Stimulated activated CD4-positive, alpha-beta T cell treated with anti-CD3 and anti-CD28 coated beads, Interleukin-15, amount 100 ng/mL, for 24 hours (primary cell): Measurements from ENCODE around the gene A1BG.
"Not testable (repeated sequence)": the region's sequence is repeated elsewhere in the genome, so short reads cannot be mapped to it uniquely, and the experiment has no call there.

Experiments used
- DNase-seq: peaks from one replicate; pipeline ENCODE4 v3.0.0-alpha.2; 2020

A1BG gene

DNA sequence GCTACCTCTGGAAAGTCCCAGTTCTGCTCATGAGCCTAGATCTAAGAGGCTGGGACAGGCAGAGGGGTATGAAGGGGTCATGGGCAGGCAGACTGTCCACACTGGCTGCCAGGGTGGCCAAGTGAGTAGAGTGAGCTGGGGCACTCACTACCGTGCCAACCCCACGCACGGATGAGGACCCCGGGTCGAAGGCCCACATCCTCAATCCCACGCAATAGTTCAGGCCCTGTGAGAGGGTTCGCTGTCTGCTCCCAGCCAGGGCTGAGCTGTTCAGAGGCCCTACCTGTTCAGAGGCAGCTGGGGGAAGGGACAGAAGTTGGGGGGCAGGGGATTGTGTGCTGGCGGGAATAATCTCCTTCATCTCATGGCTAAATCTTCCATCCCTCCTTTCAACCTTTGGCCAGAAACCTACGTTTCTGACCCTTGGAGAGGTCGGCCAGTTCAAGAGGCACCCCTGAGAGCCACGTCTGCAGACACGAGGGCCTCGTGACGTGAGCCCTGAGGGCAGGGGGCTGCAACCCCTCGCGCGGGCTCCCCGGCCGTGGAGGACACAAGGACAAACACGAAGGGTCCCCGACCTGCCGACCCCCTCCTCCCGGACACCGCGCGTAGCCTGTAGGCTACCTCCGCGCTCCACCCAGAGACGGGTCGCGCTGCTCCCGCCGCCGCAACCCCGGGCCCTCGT, 32.7 kb upstream of the A1BG start:
- DNase-seq = peak; percentile 59

DNA sequence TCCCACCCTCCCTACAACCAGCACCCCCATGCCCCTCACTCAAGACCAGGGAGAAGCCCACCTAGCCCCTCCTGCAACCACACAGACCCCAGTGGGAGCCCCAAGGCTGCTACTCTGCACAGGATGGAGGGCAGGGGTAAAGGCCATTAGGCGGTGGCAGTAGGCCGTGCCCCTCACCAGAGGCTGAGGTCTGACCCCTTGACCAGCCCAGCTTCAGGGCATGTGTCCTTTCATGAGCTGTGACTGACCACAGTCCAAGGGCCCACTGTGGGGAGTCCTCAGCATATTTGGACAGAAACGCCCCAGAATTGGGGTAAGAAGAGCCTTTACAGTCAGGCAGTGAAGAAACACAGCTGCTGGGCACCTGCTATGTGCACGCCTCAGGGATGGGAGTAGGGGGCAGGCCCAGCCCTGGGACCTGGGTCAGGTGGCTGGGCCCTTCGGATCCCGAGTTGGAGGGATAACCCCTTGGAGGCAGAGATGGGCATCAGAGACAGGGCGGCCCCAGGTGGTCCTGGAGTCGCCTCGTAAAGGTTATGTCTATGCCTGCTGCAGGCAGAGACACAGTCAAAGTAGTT, 32.1 kb upstream of the A1BG start:
- no peak for DNase-seq

DNA sequence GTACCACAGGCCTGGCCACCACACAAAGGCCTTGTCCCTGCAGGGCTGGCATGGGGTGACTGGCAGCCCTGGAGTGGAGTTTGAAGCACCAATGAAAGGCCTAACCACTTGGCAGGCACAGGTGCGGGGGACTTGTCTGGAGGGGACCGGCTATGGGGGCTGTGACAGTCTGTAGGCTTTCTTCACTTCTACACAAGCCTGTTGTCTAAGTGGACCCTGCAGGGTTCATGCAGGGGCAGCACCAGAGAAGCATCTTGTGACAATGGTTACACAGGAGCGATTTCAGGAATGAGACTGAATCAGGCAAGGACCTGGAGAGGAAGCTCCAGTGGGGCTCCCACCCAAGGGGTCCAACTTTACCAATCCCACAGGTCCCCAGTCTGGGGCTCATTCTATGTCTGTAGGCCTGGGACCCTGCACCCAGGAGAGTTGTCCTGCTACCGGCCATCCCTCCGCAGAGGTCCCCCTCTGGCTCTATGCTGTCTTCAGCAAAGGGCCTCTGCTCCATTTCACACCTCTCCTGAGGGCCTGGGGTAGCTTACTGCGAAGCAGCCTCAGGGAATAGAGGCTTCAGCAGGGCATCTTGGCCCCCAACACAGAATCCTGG, 29.8 kb upstream of the A1BG start:
- no peak for DNase-seq

DNA sequence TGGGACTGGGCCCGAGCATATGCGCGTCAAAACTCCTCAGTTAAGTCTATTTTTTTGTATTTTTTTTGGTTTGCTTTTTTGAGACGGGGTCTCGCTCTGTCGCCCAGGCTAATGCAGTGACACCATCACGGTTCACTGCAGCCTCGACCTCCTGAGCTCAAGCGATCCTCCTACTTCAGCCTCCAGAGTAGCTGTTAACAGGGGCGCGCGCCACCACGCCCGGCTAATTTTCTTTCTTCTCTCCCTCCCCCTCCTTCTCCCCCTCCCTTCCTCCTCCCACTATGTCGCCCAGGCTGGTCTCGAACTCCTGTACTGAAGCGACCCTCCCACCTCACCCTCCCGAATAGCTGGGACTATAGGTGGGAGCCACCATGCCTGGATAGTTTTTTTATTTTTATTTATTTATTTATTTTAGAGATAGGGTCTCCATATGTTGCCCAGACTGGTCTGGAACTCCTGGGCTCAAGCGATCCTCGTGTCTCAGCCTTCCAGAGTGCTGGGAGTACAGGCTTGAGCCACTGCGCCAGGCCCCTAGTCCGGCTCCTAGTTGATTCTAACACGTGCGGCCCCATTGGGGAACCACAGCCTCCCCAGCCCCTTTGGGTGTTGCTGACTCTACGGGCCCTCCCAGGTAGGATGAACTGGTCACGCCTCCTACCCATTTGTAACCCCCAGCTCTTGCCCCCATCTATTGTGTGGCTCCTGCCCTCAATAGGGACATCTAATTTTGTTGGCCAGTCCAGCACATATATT, 28.3 kb upstream of the A1BG start:
- DNase-seq = no peak

DNA sequence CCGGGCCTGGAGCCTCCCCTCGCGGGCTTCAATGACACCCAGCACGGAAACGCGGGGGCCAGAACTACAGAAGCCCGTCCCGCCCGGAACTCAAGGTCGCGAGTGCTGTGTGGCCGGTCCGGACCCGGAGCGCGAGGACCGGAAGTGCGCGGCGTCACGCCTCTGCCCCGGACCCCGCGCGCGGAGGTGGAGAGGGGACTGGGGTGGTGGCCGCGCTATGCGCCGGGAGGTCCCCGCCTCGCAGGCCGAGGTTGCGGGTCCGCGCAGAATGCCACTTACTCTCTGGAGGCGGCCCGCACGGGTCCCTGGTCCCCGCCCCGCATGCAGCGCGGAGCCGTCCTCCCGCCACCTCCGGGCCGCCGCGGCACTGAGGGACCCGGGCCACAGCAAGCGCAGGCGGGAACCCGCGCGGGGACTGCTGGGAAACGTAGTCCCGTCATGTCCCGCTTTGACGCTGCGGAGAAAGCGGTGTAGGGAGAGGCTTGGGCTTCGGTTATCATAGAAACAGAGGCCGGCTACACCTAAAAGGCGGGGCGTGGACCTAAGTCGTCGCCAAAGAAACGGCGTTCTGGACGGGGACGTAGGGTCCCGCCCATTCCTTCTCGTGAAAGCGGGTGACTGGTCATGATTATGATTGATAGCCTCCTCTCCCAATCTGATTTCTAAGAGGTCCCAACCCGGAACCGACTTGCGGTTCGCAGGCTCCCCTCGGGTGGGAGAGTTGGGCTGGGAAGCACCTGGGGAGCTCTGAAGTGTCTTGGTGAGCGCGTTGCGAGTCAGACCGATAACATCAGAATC, 27.6 kb upstream of the A1BG start, which contains the start of gene ZNF837:
ZNF837 (minus strand) TSS at position 369 of the 798 bp plus-strand sequence. CDS start 11,698 bp downstream, outside the sequence.
- DNase-seq = peak; percentile 98

DNA sequence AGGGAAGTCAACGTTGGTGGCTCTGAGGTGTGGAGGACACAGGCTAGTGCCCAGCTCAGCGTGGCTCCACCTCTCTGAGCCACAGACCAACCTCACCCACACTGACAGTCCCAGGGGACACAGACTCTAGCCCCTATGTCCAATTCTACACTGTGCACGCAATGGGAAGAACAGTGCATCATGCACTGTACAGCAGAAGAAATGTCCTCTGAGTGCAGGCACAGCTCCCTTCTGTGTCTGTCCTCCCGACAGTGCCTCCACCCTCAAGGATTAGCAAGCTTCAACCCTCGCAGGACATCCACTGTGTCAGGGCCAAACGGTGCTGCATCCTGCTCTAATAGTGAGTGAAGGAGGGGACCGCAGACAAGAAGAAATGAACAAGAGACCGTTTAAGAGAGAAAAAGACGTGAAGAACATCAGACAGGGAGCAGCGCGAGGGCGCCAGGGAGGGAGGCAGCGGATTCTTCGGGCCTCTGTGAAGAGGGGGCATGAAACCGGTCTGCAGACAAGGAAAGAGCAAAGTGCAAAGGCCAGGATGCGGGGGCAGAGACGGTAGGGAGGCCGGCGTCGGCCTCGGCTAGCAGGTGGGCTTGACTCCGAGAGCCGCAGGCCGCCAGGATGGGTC, 26.9 kb upstream of the A1BG start:
- DNase-seq = no peak

DNA sequence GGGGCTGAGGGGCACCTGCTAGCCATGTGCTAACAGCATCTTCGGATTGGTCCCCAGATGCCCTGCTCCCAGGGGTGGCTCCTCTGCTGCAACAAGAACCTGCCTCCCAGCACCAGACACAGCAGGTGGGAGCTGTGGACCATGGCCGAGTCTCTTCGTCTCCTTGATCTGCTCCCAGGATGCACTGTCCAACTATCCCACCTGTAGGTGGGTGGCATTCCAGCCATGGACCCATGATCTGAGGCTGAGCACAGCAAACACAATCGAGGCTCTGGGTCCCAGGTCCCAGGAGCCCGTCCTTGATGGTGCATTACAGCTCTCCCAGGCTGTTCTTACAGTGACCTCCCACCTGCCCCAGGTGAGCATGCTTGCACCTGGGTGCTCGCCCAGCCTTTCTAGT, 26.0 kb upstream of the A1BG start:
- DNase-seq = no peak

DNA sequence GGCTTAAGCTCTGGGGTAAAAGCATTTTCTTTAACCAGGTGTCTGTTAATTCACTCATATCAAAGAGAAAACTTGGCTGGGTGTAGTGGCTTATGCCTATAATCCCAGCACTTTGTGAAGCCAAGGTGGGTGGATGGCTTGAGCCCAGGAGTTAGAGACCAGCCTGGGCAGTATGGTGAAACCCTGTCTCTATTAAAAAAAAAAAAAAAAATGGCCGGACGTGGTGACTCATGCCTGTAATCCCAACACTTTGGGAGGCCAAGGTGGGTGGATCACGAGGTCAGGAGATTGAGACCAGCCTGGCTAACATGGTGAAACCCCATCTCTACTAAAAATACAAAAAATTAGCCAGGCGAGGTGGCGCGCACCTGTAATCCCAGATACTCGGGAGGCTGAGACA, 23.4 kb upstream of the A1BG start:
- not testable (repeated sequence) for DNase-seq

DNA sequence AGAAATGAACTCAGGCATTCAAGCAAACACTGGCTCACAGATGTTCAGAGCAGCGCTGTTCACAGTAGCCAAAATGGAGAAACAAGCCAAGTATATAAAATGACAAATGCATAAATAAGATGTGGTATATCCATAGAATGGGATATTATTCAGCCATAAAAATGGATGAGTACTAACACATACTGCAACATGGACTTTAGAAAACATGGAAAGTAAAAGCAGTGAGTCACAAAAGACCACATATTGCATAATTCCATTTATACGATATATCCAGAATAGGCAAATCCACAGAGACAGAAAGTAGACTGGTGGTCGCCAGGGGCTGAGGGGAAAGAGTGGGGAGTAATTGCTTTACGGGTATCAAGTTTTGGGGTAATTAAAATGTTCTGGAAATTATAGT, 20.9 kb upstream of the A1BG start:
- DNase-seq = no peak

DNA sequence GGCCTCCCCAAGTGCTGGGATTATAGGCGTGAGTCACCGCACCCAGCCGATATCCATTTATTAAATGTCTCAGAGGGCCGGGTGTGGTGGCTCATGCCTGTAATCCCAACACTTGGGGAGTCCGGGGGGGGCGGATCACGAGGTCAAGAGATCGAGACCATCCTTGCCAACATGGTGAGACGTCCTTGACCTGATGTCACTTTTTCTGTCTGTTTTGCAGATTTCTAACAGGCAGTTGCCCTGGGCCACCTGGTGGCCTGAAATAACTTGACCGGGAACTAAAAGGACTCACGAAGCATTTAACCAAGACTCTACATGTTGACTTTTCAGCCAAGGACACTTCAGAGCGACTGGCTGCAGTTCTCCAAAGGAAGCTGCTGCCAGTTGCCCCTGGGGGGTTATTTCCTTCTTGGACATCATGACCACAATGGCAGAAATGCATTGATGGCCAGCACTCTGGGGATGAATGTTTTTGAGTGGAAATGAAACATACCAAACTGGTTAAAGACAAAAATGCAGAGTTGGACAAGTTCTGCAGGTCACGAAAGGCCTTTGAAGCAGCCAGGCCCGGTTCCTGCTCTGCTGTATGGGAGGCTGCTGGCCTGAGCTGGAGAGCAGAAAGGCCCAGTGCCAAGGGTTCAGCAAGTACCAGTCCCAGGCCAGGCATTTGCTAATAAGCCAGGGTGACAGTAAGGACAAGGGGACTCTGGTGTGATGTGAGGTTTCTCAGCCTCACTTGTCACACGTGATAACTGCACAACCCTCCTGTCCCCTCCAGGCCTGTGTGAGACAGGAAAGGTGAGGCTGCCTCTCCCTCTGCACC, 19.2 kb upstream of the A1BG start:
- DNase-seq = no peak

DNA sequence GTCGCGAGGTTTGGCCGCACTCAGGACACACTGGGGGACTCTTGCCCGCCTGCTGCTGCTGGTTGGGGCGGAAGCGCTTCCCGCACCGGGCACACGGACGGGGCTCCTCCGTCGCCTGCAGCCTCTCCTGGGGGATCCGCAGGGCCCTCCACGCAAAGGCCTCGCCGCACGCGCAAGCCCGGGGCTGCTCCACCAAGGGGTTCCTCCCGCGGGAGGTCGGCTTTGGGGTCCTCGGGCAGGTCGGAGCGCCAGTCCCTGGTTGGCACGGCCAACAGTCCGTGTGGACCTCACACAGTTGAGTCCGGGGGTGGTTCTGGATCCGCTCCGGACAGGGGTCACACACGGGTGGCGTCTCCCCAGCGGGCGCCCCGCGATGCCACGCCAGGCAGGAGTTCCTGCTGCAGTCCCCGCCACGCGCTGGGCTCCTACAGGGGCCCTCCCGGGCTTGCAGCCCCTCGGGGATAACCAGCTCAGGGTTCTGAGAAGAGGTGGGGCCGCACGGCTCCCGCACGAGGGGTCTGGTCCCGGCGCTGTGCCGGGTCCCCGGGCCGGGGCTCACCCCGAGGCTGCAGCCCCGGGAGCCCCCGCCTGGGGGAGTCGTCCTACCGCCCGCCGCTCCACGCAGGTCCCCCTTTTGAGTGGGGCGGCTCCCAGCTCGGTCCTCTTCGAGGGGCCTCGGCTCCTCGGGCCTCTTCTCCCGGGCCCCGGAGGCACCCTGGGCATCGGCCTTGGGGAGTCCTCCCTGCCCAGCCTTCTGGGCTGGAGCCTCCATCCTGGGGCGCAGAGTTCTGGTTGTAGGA, 15.5 kb upstream of the A1BG start:
- DNase-seq = no peak

DNA sequence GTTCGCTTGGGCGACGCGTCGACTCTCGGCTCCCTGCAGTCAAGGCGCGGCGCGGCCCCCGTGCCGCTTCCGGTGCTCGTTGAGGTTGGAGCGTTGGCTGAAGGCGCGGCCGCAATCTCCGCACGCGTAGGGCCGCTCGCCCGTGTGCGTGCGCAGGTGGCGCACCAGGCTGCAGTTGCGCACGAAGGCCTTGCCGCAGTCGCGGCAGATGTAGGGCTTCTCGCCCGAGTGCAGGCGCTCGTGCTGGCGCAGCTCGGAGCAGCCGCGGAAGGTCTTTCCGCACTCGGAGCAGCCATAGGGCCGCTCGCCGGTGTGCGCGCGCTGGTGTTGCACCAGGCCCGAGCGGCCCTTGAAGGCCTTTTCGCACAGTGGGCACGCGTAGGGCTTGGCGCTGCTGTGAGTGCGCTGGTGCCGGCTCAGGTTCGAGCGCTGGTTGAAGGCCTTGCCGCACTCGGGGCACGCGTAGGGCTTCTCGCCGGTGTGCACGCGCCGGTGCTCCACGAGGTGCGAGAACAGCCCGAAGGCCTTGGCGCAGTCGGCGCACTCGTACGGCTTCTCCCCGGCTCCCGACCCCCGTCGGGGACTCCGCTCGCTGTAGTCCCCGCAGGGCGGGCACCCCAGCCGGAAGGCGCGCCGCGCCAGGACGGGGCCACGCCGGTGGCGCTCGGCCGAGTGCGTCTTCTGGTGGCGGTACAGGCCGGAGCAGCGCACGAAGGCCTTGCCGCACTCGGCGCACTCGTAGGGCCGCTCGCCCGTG, 14.6 kb upstream of the A1BG start:
- DNase-seq = no peak

DNA sequence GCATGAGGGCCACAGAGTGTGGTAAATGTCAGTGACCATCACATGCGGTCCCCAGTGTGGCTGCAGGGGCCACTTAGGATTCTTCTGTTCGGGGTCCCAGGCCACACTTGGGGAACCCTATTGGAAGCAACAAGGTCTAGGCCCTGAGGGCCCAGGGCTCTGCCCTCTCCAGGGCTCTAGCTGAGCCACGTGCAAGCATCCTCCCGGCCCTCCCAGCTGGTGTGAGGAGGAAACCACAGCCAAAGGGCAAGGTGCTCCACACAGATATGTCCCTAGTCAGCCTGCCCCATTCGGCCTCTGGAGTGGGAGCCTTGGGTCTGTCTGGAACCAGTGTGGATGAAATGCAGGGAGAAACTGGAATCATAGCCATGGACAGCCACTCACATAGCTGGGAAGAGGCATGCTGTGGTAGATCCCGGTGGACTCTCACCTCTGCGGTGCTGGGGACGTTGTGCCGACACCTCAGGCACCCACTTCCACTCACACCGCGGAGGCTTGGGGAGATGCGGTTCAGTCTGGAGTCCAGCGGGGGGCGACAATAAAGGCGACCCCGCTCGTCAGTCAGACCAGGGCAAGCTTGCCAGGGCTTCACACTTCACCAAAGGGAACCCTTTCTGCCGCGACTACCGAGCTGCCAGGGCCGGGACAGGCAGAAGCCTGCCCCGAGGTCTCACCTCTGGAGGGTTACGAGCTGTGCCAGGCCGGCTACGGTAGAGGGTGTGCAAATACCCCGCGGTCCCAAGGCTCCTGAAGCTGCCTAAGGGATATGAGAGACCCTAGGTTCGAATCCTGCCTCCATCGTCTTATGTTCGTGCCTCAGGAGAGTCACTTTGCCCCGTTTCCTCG, 13.5 kb upstream of the A1BG start:
- DNase-seq = no peak

DNA sequence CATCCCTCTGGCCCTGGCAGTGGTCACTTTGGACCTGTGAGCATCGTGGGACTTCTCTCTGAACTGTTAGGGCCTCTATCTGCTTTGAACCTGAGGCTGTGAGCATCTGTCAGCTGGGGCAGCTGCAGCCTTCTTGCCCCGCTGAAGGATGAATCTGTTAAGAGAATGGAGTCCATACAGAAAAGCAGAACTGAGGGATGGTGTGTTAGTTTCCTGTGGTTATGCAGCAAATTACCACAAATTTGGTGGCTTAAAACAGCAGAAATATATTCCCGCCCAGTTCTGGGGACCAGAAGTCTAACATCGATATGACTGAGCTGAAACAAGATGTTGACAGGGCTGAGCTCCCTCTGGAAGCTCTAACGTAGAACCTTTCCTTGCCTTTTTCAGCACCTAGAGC, 10.9 kb upstream of the A1BG start:
- DNase-seq = no peak

DNA sequence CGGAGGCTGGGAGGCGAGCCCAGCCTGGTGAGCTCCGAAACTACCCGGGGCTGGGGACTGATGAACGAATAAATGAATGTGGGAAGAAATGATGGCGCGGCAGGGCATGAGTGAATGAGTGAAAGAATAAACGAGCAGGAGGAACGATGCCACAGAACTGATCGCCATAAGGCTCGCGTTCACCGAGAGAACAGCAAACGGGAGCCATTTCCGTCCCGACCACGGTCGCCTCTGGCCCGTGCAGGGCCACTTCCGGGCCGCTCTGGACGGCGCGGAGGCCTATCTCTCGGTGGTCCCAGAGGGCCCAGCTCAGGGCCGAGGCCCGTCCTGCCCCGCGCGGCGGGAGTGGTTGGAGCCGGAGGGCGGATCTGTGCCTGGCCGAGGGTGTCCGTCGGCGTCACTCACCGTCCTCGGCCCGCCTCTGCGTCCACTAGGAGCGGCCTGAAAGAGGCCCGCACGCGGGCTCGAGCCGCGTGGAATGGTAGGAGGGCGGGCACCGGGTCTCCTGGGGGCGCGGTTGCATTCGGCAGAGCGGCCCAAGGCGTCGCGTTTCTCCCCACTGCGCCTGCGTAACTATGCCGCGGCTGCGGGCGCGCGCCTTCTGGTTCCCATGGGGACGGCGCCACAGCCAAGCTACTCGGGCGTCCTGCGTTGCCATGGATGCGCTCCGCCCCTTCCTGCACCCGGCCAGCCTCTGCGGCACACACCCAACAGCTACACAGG, 9.1 kb upstream of the A1BG start, which contains the start of gene ZNF497:
ZNF497 (minus strand) TSS at position 480 of the 723 bp plus-strand sequence. CDS start 5,116 bp downstream, outside the sequence.
- peak; percentile 99 for DNase-seq

DNA sequence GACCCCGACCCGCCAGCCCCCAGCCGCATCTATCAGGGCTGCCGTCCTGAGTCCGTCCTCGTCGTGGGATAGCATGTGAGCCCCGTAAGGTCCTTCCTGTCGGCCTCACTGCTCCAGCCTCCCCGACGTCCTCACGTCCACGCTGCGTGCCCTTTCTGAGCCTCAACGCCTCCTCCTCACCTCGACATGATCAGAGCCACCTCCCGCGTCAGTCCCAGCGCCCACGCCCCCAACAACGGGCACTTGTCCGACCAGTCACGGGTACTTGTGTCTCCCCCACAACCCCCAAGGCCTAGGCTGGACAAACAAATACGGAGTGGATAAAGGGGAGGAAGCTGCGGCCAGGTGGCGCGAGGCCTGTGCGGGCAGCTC, 8.6 kb upstream of the A1BG start:
- DNase-seq = peak; percentile 73

DNA sequence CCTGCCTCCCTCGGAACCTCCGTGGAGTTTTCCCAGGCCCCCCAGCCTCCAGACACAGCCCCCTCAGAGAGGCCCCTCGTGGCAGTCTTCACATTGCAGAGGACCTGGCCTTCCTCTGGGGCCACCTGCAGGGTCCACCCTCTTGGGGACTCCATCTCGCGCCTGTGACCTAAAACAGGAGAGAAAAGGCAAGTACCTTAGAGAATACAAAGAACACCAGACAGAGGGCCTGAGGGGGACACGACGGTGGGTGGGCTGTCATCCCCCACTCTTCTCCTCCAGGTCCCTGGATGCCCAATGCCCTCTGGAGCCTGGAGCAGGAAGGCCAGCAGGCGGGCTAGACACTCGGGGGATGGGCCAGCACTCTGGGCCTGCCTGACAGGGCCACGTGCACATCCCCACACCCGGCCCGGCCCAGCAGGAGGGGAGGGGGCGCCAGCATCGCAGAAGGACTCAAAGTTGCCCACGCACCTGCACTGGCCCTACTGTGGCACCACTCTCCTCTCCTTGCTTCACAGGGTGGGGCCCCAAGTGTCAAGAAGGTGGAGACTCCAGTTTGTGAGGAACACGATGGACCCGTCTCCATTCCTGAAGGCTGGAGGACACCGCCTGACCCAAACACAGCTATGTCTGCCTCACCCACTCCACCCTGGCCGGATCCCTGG, 4.3 kb upstream of the A1BG start:
- DNase-seq = no peak
